A673 (cell line): ENCODE results near the gene TRIM14. TPM values are rescaled to one million over a fixed set of nuclear protein-coding genes. Genes with fewer than 3 reads are reported as not detected.

Experiments used
- BruUV-seq: library from RNA; stranded (reverse); fragments of 400-500 nt; replicated peaks from 2 replicates; lab custom pipeline; 2021; lab: Mats Ljungman, UMichigan
- CTCF ChIA-PET: fragments of 300-600 bp; sonication (Branson Sonifier 250); formaldehyde crosslinking; loops from one replicate; lab custom pipeline; 2022; ENCODE audit warnings: antibody characterized with exemption; lab: Charles Lee
- POLR2A ChIA-PET: fragments of 300-600 bp; sonication (Branson Sonifier 250); formaldehyde crosslinking; loops from one replicate; lab custom pipeline; 2022; ENCODE audit warnings: antibody characterized with exemption; ENCODE audit not compliant: low non-redundant PET; lab: Charles Lee
- DNase-seq: peaks from one replicate; pipeline ENCODE4 v3.0.0-alpha.2; 2015; ENCODE audit warnings: low spot score
- H3K27ac ChIP-seq: fragments of 200-600 bp; sonication (generic); 2 replicates; pipeline ENCODE4 v1.5.1; 2016; ENCODE audit warnings: mixed run types, low read depth, mild to moderate bottlenecking, mixed read lengths, antibody characterized with exemption, low read length; ENCODE audit not compliant: poor library complexity, severe bottlenecking
- H3K27me3 ChIP-seq: fragments of 200-600 bp; sonication (generic); replicated peaks from 2 replicates; pipeline ENCODE4 v1.6.1; 2017; ENCODE audit warnings: mixed run types, low read depth, mild to moderate bottlenecking, mixed read lengths, antibody characterized with exemption, low read length; ENCODE audit not compliant: insufficient read depth, poor library complexity
- H3K36me3 ChIP-seq: fragments of 200-600 bp; sonication (generic); 2 replicates; pipeline ENCODE4 v1.6.1; 2016; ENCODE audit warnings: mixed run types, mild to moderate bottlenecking, mixed read lengths, antibody characterized with exemption, low read length; ENCODE audit not compliant: insufficient read depth, poor library complexity, severe bottlenecking
- H3K4me1 ChIP-seq: fragments of 200-600 bp; sonication (generic); 2 replicates; pipeline ENCODE4 v1.6.1; 2017; ENCODE audit warnings: mixed run types, mild to moderate bottlenecking, mixed read lengths, antibody characterized with exemption, low read length; ENCODE audit not compliant: insufficient read depth, poor library complexity, severe bottlenecking
- H3K4me3 ChIP-seq: fragments of 200-600 bp; sonication (generic); 2 replicates; pipeline ENCODE4 v1.5.1; 2016; ENCODE audit warnings: low read depth, mixed run types, mild to moderate bottlenecking, mixed read lengths, low read length; ENCODE audit not compliant: poor library complexity, severe bottlenecking
- H3K9me3 ChIP-seq: fragments of 200-600 bp; sonication (generic); 2 replicates; pipeline ENCODE4 v1.6.1; 2016; ENCODE audit warnings: mixed run types, low read depth, mild to moderate bottlenecking, mixed read lengths, antibody characterized with exemption, low read length; ENCODE audit not compliant: poor library complexity, severe bottlenecking
- CTCF ChIP-seq: fragments of 300-800, 200-600 bp; sonication (generic); conservative IDR thresholded peaks from 2 replicates; pipeline ENCODE4 v1.5.1; 2017; ENCODE audit warnings: low read depth, mild to moderate bottlenecking, antibody characterized with exemption, low read length, moderate library complexity, mixed read lengths
- EZH2 ChIP-seq: fragments of 200-600 bp; sonication (generic); IDR thresholded peaks from 2 replicates; pipeline ENCODE4 v1.6.1; 2017; ENCODE audit warnings: borderline replicate concordance, low read depth, mild to moderate bottlenecking, mixed read lengths, antibody characterized with exemption, low read length; ENCODE audit not compliant: poor library complexity, severe bottlenecking
- intact Hi-C: fragments of 100-400 bp; cut with micrococcal nuclease; formaldehyde crosslinking; loops from one replicate; pipeline ENCODE4 v1.10.0; 2022; ENCODE audit not compliant: unreplicated experiment
- total RNA-seq: library from RNA; stranded (reverse); gene quantifications from 2 replicates; pipeline ENCODE4 v1.2.3, GENCODE V29; 2021

The TRIM14 gene
- total RNA-seq, 1 experiment from 2014 or later: 3.8 TPM

- intact Hi-C loops: no loop called here
- no peak for TF ChIP-seq EZH2
- TF ChIP-seq CTCF: no peak
- no peaks in the 10 kb centered on the region for H3K9me3 ChIP-seq
- BruUV-seq: no TSS peak
- ChIA-PET POLR2A (no interaction called here), CTCF (no interaction called here)
- no peaks in the 10 kb centered on the region for H3K27me3 ChIP-seq
- peaks cover 10% of the 10 kb centered on the region for H3K36me3 ChIP-seq
- no peak for DNase-seq
- peaks cover 4% of the 10 kb centered on the region for H3K4me1 ChIP-seq
- no peak overlapping the region for H3K4me3 ChIP-seq
- no peak overlapping the region for H3K27ac ChIP-seq
Measured at GRCh38 chr9:98085058-98085457, 34.0 kb downstream of the TRIM14 start.

DNA sequence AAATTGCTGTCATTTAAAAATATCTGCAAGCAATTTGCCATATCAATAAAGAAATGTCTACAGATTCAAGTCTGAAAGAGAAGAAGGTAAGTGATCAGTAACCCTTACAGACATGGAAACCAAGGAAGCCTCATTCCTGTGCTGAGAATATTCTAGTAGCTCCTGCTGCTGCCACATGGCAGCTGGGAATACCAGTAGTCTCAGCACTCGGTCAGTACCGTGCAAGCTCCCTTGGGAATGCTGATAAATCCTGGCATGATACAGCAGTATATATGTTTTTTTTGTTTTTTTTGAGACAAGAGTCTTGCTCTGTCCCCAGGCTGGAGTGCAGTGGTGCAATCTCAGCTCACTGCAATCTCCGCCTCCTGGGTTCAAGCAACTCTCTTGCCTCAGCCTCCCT, 34.6 kb downstream of the TRIM14 start:
- CTCF ChIA-PET: no interaction called here
- BruUV-seq: no TSS peak
- H3K27me3 ChIP-seq: no peaks in the 10 kb centered on the region
- POLR2A ChIA-PET: no interaction called here
- no peak for TF ChIP-seq CTCF
- no peak for TF ChIP-seq EZH2
- H3K9me3 ChIP-seq: no peaks in the 10 kb centered on the region
- H3K4me1 ChIP-seq: peaks cover 4% of the 10 kb centered on the region
- intact Hi-C loops: no loop called here
- no peak overlapping the region for H3K27ac ChIP-seq
- DNase-seq: no peak
- peaks cover 10% of the 10 kb centered on the region for H3K36me3 ChIP-seq
- no peak overlapping the region for H3K4me3 ChIP-seq

GRCh38 chr9:98083566-98084183, 35.3 kb downstream of the TRIM14 start:
- intact Hi-C loops: no loop called here
- Histone ChIP-seq H3K27me3 (no peaks in the 10 kb centered on the region), H3K4me1 (peaks cover 4% of the 10 kb centered on the region), H3K36me3 (peaks cover 10% of the 10 kb centered on the region), H3K27ac (no peak overlapping the region), H3K4me3 (no peak overlapping the region), H3K9me3 (no peaks in the 10 kb centered on the region)
- no peak for DNase-seq
- BruUV-seq: no TSS peak
- ChIA-PET POLR2A (no interaction called here), CTCF (no interaction called here)
- TF ChIP-seq EZH2 (no peak), CTCF (no peak)
